GM10266 (cell line): ENCODE measurements around the gene ZNF354B.

Experiments used
- DNase-seq: peaks from one replicate; pipeline ENCODE4 v3.0.0; 2012; ENCODE audit errors: extremely low spot score
- CTCF ChIP-seq: IDR thresholded peaks from 2 replicates; pipeline ENCODE4 v1.5.1; 2012; ENCODE audit warnings: mild to moderate bottlenecking, low read depth; ENCODE audit not compliant: control insufficient read depth, insufficient read depth; ENCODE audit errors: missing control alignments

The ZNF354B gene

GRCh38 chr5:178859625-178860521, at the start of gene ZNF354B:
TSS of gene ZNF354B (plus strand) at chr5:178859953. CDS start at chr5:178861048, 1,095 bp downstream.
- no peak for TF ChIP-seq CTCF
- DNase-seq, result peak; percentile 90

GRCh38 chr5:178817506-178817905, 42.2 kb upstream of the ZNF354B start:
- no peak for DNase-seq
- TF ChIP-seq CTCF, result no peak

- DNase-seq, result no peak
- no peak for TF ChIP-seq CTCF
Measured at GRCh38 chr5:178818094-178818493, 41.7 kb upstream of the ZNF354B start.

GRCh38 chr5:178820001-178820400, 39.8 kb upstream of the ZNF354B start:
- DNase-seq, result no peak
- TF ChIP-seq CTCF, result no peak

- no peak for TF ChIP-seq CTCF
Measured at GRCh38 chr5:178825444-178825843, 34.3 kb upstream of the ZNF354B start.

GRCh38 chr5:178826216-178826615, 33.5 kb upstream of the ZNF354B start:
- DNase-seq, result no peak
- no peak for TF ChIP-seq CTCF

More at GRCh38 chr5:178825444-178825843, 34.3 kb upstream of the ZNF354B start:
- DNase-seq, result no peak

GRCh38 chr5:178827636-178828035, 32.1 kb upstream of the ZNF354B start:
- DNase-seq, result no peak
- no peak for TF ChIP-seq CTCF
